ENCODE measurements around the gene PAPOLG. TPM values are rescaled to one million over a fixed set of nuclear protein-coding genes. Genes with fewer than 3 reads are reported as not detected.

PAPOLG gene
- total and polyA plus RNA-seq, 12 donors, result 4.5 to 18.5 (median 10.6) TPM

GRCh38 chr2:60766283-60766682 is 10.2 kb downstream of the PAPOLG start:
- Histone ChIP-seq H3K27ac (no peak overlapping the region), H3K27me3 (no peaks in the 10 kb centered on the region), H3K4me1 (replicated peaks in 1 of 2) (no peaks in the 10 kb centered on the region), H3K36me3 (replicated peaks in 1 of 2) (peaks cover 0 to 51% of the 10 kb centered on the region in 2 donors), H3K9me3 (replicated peaks in 1 of 3) (no peaks in the 10 kb centered on the region), H3K4me3 (no peak overlapping the region)
- 93 to 100% (median 98%) methylated on average over 3 of the region's 3 CpGs for WGBS, 4 donors
- no peak for TF ChIP-seq POLR2A (IDR thresholded peaks at IDR 0.05)
- no peak for TF ChIP-seq CTCF (IDR thresholded peaks at IDR 0.05)
- no peak for DNase-seq
- intact Hi-C loops (cut with DNase I), result no loop called here

GRCh38 chr2:60771508-60771907 is 15.4 kb downstream of the PAPOLG start:
- Histone ChIP-seq H3K27me3 (no peaks in the 10 kb centered on the region), H3K9me3 (replicated peaks in 1 of 3) (no peaks in the 10 kb centered on the region), H3K4me3 (no peak overlapping the region), H3K4me1 (replicated peaks in 1 of 2) (no peaks in the 10 kb centered on the region), H3K36me3 (replicated peaks in 1 of 2) (peaks cover 0 to 59% of the 10 kb centered on the region in 2 donors), H3K27ac (no peak overlapping the region)
- intact Hi-C loops (cut with DNase I), result no loop called here
- no peak for DNase-seq
- TF ChIP-seq POLR2A (IDR thresholded peaks at IDR 0.05), result no peak
- TF ChIP-seq CTCF (IDR thresholded peaks at IDR 0.05), result no peak
- whole genome bisulfite sequencing, 4 donors, result 92 to 99% (median 96%) methylated on average over 3 of the region's 3 CpGs

GRCh38 chr2:60775048-60775639 is 19.1 kb downstream of the PAPOLG start:
- intact Hi-C loops (cut with DNase I), result no loop called here
- H3K4me1 ChIP-seq (replicated peaks in 1 of 2), result no peaks in the 10 kb centered on the region
- H3K36me3 ChIP-seq (replicated peaks in 1 of 2), result peaks cover 0 to 50% of the 10 kb centered on the region in 2 donors
- H3K9me3 ChIP-seq (replicated peaks in 1 of 3), result no peaks in the 10 kb centered on the region
- no peak overlapping the region for H3K27ac ChIP-seq
- H3K4me3 ChIP-seq, result no peak overlapping the region
- no peak for DNase-seq
- no peak for TF ChIP-seq POLR2A (IDR thresholded peaks at IDR 0.05)
- no peak for TF ChIP-seq CTCF (IDR thresholded peaks at IDR 0.05)
- no peaks in the 10 kb centered on the region for H3K27me3 ChIP-seq
- WGBS, 4 donors, result 85 to 93% (median 89%) methylated on average over 2 of the region's 2 CpGs

- no peak for TF ChIP-seq POLR2A (IDR thresholded peaks at IDR 0.05)
- no peak for TF ChIP-seq CTCF (IDR thresholded peaks at IDR 0.05)
- intact Hi-C loops (cut with DNase I), result no loop called here
- Histone ChIP-seq H3K27ac (no peak overlapping the region), H3K9me3 (replicated peaks in 1 of 3) (no peaks in the 10 kb centered on the region), H3K4me3 (no peak overlapping the region), H3K36me3 (replicated peaks in 1 of 2) (peaks cover 0 to 63% of the 10 kb centered on the region in 2 donors), H3K27me3 (no peaks in the 10 kb centered on the region), H3K4me1 (replicated peaks in 1 of 2) (no peaks in the 10 kb centered on the region)
- no peak for DNase-seq
- WGBS, 4 donors, result 91 to 97% (median 95%) methylated on average over 3 of the region's 3 CpGs
Observed at GRCh38 chr2:60778352-60778751, 22.3 kb downstream of the PAPOLG start.
